Mesenchymal stem cell (in vitro differentiated cells and primary cell): Measurements from ENCODE around the gene LRRN1.

Experiments
- DNase-seq: peaks from one replicate; pipeline ENCODE4 v3.0.0-alpha.2; 2013
- H2AFZ ChIP-seq: one replicate; pipeline ENCODE4 v1.6.1; 2013; ENCODE audit warnings: low read depth, mild to moderate bottlenecking, control low read depth, inconsistent platforms, low read length, moderate library complexity
- H2AK5ac ChIP-seq: 2 replicates; pipeline ENCODE4 v1.6.1; 2013; ENCODE audit warnings: low read length, moderate library complexity, mild to moderate bottlenecking, inconsistent platforms; ENCODE audit not compliant: severe bottlenecking
- H2BK120ac ChIP-seq: one replicate; pipeline ENCODE4 v1.6.1; 2013; ENCODE audit warnings: low read depth, mild to moderate bottlenecking, inconsistent platforms, low read length, moderate library complexity
- H2BK12ac ChIP-seq, 2 experiments: one replicate each; pipeline ENCODE4 v1.6.1; 2013; ENCODE audit warnings: inconsistent platforms in 2 of 2, low read length in 2 of 2, mild to moderate bottlenecking in 2 of 2, moderate library complexity in 2 of 2, control low read depth in 1 of 2
- H2BK15ac ChIP-seq: one replicate; pipeline ENCODE4 v1.6.1; 2013; ENCODE audit warnings: mild to moderate bottlenecking, low read depth, inconsistent platforms; ENCODE audit not compliant: poor library complexity, severe bottlenecking
- H2BK5ac ChIP-seq: 2 replicates; pipeline ENCODE4 v1.6.1; 2013; ENCODE audit warnings: low read depth, mild to moderate bottlenecking, low read length, control low read depth, inconsistent platforms; ENCODE audit not compliant: poor library complexity, severe bottlenecking
- H3K14ac ChIP-seq, 2 experiments: one replicate each; pipeline ENCODE4 v1.6.1; 2013; ENCODE audit warnings: inconsistent platforms in 2 of 2, low read length in 2 of 2, control low read depth in 1 of 2, mild to moderate bottlenecking in 1 of 2, moderate library complexity in 1 of 2
- H3K18ac ChIP-seq, 2 experiments: one replicate each; pipeline ENCODE4 v1.6.1; 2013; ENCODE audit warnings: inconsistent platforms in 2 of 2, low read length in 2 of 2, control low read depth in 1 of 2, low read depth in 1 of 2, mild to moderate bottlenecking in 1 of 2
- H3K23ac ChIP-seq, 2 experiments: one replicate each; pipeline ENCODE4 v1.6.1; 2013; ENCODE audit warnings: inconsistent platforms in 2 of 2, low read length in 2 of 2, mild to moderate bottlenecking in 2 of 2, moderate library complexity in 2 of 2, control low read depth in 1 of 2
- H3K27ac ChIP-seq: 2 replicates; pipeline ENCODE4 v1.5.1; 2013; ENCODE audit warnings: mild to moderate bottlenecking, moderate library complexity, low read length, control low read depth, inconsistent platforms; ENCODE audit not compliant: poor library complexity, severe bottlenecking
- H3K27me3 ChIP-seq, 2 experiments: 2 replicates each; pipeline versions ENCODE4 v1.6.1 to v1.7.0; 2013; ENCODE audit warnings: low read length in 2 of 2, mild to moderate bottlenecking in 2 of 2, moderate library complexity in 2 of 2, control low read depth in 1 of 2, inconsistent platforms in 1 of 2; ENCODE audit not compliant: control insufficient read depth in 1 of 2, insufficient read depth in 1 of 2
- H3K36me3 ChIP-seq, 2 experiments: 2 replicates each; pipeline versions ENCODE4 v1.6.1 to v1.7.0; 2013; ENCODE audit warnings: low read length in 2 of 2, control low read depth in 1 of 2, inconsistent platforms in 1 of 2, low read depth in 1 of 2, mild to moderate bottlenecking in 1 of 2; ENCODE audit not compliant: insufficient read depth in 2 of 2, control insufficient read depth in 1 of 2
- H3K4ac ChIP-seq, 2 experiments: one replicate each; pipeline ENCODE4 v1.6.1; 2013; ENCODE audit warnings: inconsistent platforms in 2 of 2, low read length in 2 of 2, mild to moderate bottlenecking in 2 of 2, moderate library complexity in 2 of 2, control low read depth in 1 of 2, low read depth in 1 of 2
- H3K4me1 ChIP-seq: 2 replicates; pipeline ENCODE4 v1.6.1; 2013; ENCODE audit warnings: low read depth, low read length, control low read depth; ENCODE audit not compliant: control insufficient read depth, insufficient read depth
- H3K4me2 ChIP-seq: 2 replicates; pipeline ENCODE4 v1.6.1; 2013; ENCODE audit warnings: low read length, mild to moderate bottlenecking, inconsistent platforms; ENCODE audit not compliant: poor library complexity, severe bottlenecking
- H3K4me3 ChIP-seq, 2 experiments: 2 replicates each; pipeline versions ENCODE4 v1.5.1 to v1.7.0; 2013; ENCODE audit warnings: low read length in 2 of 2, mild to moderate bottlenecking in 2 of 2, control low read depth in 1 of 2, low read depth in 1 of 2; ENCODE audit not compliant: insufficient read depth in 1 of 2
- H3K79me1 ChIP-seq: replicated peaks from 2 replicates; pipeline ENCODE4 v1.6.1; 2013; ENCODE audit warnings: mild to moderate bottlenecking, control low read depth, low read length, inconsistent platforms; ENCODE audit not compliant: poor library complexity, severe bottlenecking
- H3K9ac ChIP-seq: 2 replicates; pipeline ENCODE4 v1.7.0; 2013; ENCODE audit warnings: mild to moderate bottlenecking, low read length, moderate library complexity
- H3K9me3 ChIP-seq: 2 replicates; pipeline ENCODE4 v1.7.0; 2013; ENCODE audit warnings: mild to moderate bottlenecking, low read length; ENCODE audit not compliant: control insufficient read depth
- H4K8ac ChIP-seq: one replicate; pipeline ENCODE4 v1.6.1; 2013; ENCODE audit warnings: inconsistent platforms, mild to moderate bottlenecking, low read length, moderate library complexity
- H4K91ac ChIP-seq: one replicate; pipeline ENCODE4 v1.6.1; 2013; ENCODE audit warnings: mild to moderate bottlenecking, low read length, inconsistent platforms
- WGBS: methylation state at CpG from one replicate; pipeline ENCODE4 v1.1.7; 2013; ENCODE audit warnings: mixed read lengths; 5-methylcytosine and 5-hydroxymethylcytosine counted together

LRRN1 gene

DNA sequence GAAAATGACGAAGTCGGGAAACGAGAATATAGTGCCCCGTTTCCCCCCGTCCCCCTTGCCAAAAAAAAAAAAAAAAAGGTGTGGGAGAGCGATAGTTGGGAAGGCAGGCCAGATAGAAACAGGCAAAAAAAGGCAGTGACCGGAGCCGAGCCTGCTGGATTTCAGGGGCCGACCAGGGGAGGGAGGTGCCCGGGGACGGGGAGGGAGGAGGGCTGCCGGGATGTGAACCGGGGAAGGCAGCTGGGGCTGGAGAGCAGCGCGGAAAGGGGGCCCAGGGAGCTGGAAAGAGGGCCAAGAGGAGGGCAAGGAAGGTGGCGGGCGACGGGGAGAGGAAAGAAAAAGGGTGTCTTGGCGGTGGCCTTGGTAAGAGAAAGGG lies 837 bp downstream of the LRRN1 start:
- no peak overlapping the region for H3K23ac ChIP-seq
- no peak overlapping the region for H2AFZ ChIP-seq
- WGBS = under 1% methylated on average over 14 of the region's 19 CpGs
- H3K36me3 ChIP-seq = no peaks in the 10 kb centered on the region
- H2BK12ac ChIP-seq = no peak overlapping the region
- peaks cover 6% of the 10 kb centered on the region for H3K9me3 ChIP-seq
- no peak overlapping the region for H3K18ac ChIP-seq
- no peak overlapping the region for H2BK120ac ChIP-seq
- H3K9ac ChIP-seq = no peak overlapping the region
- H3K14ac ChIP-seq = no peak overlapping the region
- no peak for DNase-seq
- H3K79me1 ChIP-seq = no peaks in the 10 kb centered on the region
- no peak overlapping the region for H2BK15ac ChIP-seq
- no peak overlapping the region for H3K27ac ChIP-seq
- no peak overlapping the region for H4K8ac ChIP-seq
- peak overlapping the region; percentile 94 for H3K4me2 ChIP-seq
- peaks cover 51 to 54% of the 10 kb centered on the region in 2 experiments for H3K27me3 ChIP-seq
- peaks cover 21% of the 10 kb centered on the region for H3K4me1 ChIP-seq
- no peak overlapping the region for H2BK5ac ChIP-seq
- H4K91ac ChIP-seq = no peak overlapping the region
- H3K4ac ChIP-seq = no peak overlapping the region
- H3K4me3 ChIP-seq = peak overlapping the region in 1 of 2 experiments; percentile 44
- no peak overlapping the region for H2AK5ac ChIP-seq

DNA sequence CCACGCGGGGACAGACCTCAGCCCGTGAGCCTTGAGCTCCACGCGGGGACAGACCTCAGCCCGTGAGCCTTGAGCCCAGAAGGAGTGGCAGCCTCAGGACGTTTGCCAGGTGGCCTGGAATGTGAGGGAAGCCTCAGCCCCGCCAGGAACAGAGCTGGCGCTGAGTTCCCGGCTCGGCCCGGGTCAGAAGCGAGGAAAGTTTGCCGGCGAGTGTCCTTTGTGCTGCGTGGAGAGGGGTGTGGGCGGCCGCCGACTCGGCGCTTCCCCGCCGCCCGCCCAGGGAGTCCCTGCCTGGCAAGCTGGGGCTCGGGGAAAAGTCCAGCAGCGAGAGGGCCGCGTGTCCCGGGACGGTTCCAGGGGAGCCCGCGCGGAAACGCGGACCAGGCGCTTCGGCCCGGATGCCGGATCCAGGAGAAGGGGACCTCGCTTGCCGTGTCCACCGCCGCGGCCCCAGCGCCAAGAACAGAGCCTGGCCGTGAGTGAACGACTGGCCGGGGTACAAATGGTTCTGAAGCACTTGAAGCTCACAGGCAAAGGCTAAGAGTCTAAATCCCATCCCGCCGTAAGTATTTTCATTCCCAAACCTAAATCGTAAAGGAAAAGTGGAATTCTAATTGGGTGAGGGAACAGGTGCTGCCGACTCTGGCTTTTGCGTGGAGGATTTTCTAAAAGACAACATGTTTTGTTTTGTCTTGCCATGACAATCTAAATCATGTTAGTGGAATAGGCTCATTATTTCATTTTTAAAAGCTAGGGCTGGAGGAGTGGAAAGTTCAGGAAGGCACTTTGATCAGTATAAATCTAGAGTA lies 1.7 kb downstream of the LRRN1 start:
- peaks cover 21% of the 10 kb centered on the region for H3K4me1 ChIP-seq
- H2AFZ ChIP-seq = no peak overlapping the region
- H3K14ac ChIP-seq = no peak overlapping the region
- H4K91ac ChIP-seq = no peak overlapping the region
- H2BK15ac ChIP-seq = no peak overlapping the region
- H2BK5ac ChIP-seq = no peak overlapping the region
- no peak overlapping the region for H3K4ac ChIP-seq
- no peak for DNase-seq
- H4K8ac ChIP-seq = no peak overlapping the region
- H2BK120ac ChIP-seq = no peak overlapping the region
- no peak overlapping the region for H3K23ac ChIP-seq
- H3K4me3 ChIP-seq = no peak overlapping the region
- no peak overlapping the region for H2BK12ac ChIP-seq
- no peak overlapping the region for H3K27ac ChIP-seq
- peaks cover 6% of the 10 kb centered on the region for H3K9me3 ChIP-seq
- H3K27me3 ChIP-seq = peaks cover 51 to 54% of the 10 kb centered on the region in 2 experiments
- H3K4me2 ChIP-seq = no peak overlapping the region
- no peaks in the 10 kb centered on the region for H3K79me1 ChIP-seq
- H3K9ac ChIP-seq = no peak overlapping the region
- H3K18ac ChIP-seq = no peak overlapping the region
- H2AK5ac ChIP-seq = no peak overlapping the region
- 1% methylated on average over 41 of the region's 53 CpGs for WGBS
- H3K36me3 ChIP-seq = no peaks in the 10 kb centered on the region

DNA sequence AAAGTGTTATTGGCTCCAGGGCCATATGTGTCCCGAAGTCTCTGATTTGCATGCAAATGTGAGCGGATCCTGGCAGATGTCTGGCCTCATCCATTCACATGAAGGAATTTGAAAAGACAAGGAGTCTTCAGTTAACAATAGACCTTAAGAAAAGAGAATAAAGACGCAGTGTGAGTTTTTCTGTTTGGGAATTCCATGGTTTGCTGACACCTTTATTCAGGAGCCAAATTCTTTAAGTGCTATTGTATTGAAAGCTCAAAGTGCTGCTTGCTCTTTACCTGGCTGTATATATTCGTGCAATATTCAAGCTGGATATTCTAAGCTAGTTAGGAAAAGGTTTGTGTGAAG lies 2.2 kb downstream of the LRRN1 start:
- no peak overlapping the region for H3K4ac ChIP-seq
- H2BK12ac ChIP-seq = no peak overlapping the region
- 38% methylated on average over 4 of the region's 4 CpGs for WGBS
- no peak overlapping the region for H3K23ac ChIP-seq
- no peak overlapping the region for H3K18ac ChIP-seq
- H3K4me3 ChIP-seq = no peak overlapping the region
- no peak overlapping the region for H3K9ac ChIP-seq
- H4K91ac ChIP-seq = no peak overlapping the region
- H3K27ac ChIP-seq = no peak overlapping the region
- peaks cover 6% of the 10 kb centered on the region for H3K9me3 ChIP-seq
- H3K14ac ChIP-seq = no peak overlapping the region
- H2BK5ac ChIP-seq = no peak overlapping the region
- no peak overlapping the region for H3K4me2 ChIP-seq
- no peak for DNase-seq
- no peaks in the 10 kb centered on the region for H3K36me3 ChIP-seq
- no peak overlapping the region for H2BK120ac ChIP-seq
- H3K79me1 ChIP-seq = no peaks in the 10 kb centered on the region
- no peak overlapping the region for H2BK15ac ChIP-seq
- H2AK5ac ChIP-seq = no peak overlapping the region
- no peak overlapping the region for H4K8ac ChIP-seq
- peaks cover 21% of the 10 kb centered on the region for H3K4me1 ChIP-seq
- H2AFZ ChIP-seq = no peak overlapping the region
- H3K27me3 ChIP-seq = peaks cover 51 to 54% of the 10 kb centered on the region in 2 experiments

DNA sequence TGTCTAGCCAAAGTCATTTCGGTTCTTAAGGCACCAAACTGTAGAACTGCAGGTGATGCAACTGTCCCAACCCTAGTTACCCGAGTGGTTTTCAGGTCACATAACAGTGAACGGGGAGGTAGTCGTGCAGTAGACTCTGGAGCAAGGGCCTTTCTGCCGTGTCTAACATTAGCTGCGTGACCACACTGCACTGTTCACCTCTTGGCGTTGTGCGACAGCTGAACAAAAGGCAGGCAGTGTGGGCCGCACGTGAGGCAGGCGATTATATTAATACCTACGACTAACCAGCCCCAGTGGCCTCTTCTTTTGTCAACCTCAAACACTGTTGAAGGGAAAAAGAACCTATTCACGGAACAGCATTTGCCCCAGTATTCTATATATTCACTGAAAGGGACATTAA lies 2.8 kb downstream of the LRRN1 start:
- no peak overlapping the region for H4K91ac ChIP-seq
- H3K23ac ChIP-seq = no peak overlapping the region
- H2AK5ac ChIP-seq = no peak overlapping the region
- H2BK15ac ChIP-seq = no peak overlapping the region
- no peak overlapping the region for H2AFZ ChIP-seq
- H3K27ac ChIP-seq = no peak overlapping the region
- H3K4me3 ChIP-seq = no peak overlapping the region
- no peak overlapping the region for H3K9ac ChIP-seq
- no peak overlapping the region for H2BK5ac ChIP-seq
- H3K27me3 ChIP-seq = peaks cover 49% of the 10 kb centered on the region in 2 experiments
- no peak overlapping the region for H3K18ac ChIP-seq
- H2BK12ac ChIP-seq = no peak overlapping the region
- no peak overlapping the region for H3K4me2 ChIP-seq
- WGBS = 58% methylated on average over 13 of the region's 13 CpGs
- peaks cover 6% of the 10 kb centered on the region for H3K9me3 ChIP-seq
- H4K8ac ChIP-seq = no peak overlapping the region
- no peaks in the 10 kb centered on the region for H3K36me3 ChIP-seq
- DNase-seq = no peak
- peaks cover 21% of the 10 kb centered on the region for H3K4me1 ChIP-seq
- no peak overlapping the region for H3K14ac ChIP-seq
- H3K79me1 ChIP-seq = no peaks in the 10 kb centered on the region
- H3K4ac ChIP-seq = no peak overlapping the region
- H2BK120ac ChIP-seq = no peak overlapping the region
